Liver (tissue), 9 donors: ENCODE results near the gene GALNT17. TPM values are rescaled to one million over a fixed set of nuclear protein-coding genes. Genes with fewer than 3 reads are reported as not detected.

Source experiments
- DNase-seq: peaks from one replicate; pipeline ENCODE4 v3.0.0-alpha.2; 2017; ENCODE audit warnings: low spot score
- H3K27ac ChIP-seq, 2 donors: one replicate each; pipeline ENCODE4 v1.7.0; 2013; ENCODE audit warnings: inconsistent platforms in 2 of 2, low read length in 2 of 2, control low read depth in 1 of 2, low read depth in 1 of 2, mild to moderate bottlenecking in 1 of 2
- H3K27me3 ChIP-seq, 4 donors: one replicate each; pipeline versions ENCODE4 v1.6.1 to v1.7.0; 2013; ENCODE audit warnings: low read length in 3 of 4, inconsistent platforms in 1 of 4, mild to moderate bottlenecking in 1 of 4, moderate library complexity in 1 of 4; ENCODE audit not compliant: control insufficient read depth in 4 of 4, insufficient read depth in 4 of 4
- H3K36me3 ChIP-seq, 4 donors: one replicate each; pipeline versions ENCODE4 v1.6.1 to v1.7.0; 2013; ENCODE audit warnings: low read length in 3 of 4, mild to moderate bottlenecking in 3 of 4, low read depth in 1 of 4, moderate library complexity in 1 of 4; ENCODE audit not compliant: control insufficient read depth in 4 of 4, insufficient read depth in 3 of 4
- H3K4me1 ChIP-seq, 4 donors: one replicate each; pipeline versions ENCODE4 v1.6.1 to v1.7.0; 2013; ENCODE audit warnings: low read length in 3 of 4, mild to moderate bottlenecking in 3 of 4, moderate library complexity in 1 of 4; ENCODE audit not compliant: control insufficient read depth in 4 of 4, insufficient read depth in 4 of 4
- H3K4me3 ChIP-seq, 3 donors: one replicate each; pipeline versions ENCODE4 v1.6.1 to v1.7.0; 2013; ENCODE audit warnings: low read length in 3 of 3, control low read depth in 1 of 3, low read depth in 1 of 3, mild to moderate bottlenecking in 1 of 3
- H3K9ac ChIP-seq, 2 donors: one replicate each; pipeline ENCODE4 v1.7.0; 2013; ENCODE audit warnings: low read length in 2 of 2, mild to moderate bottlenecking in 2 of 2, moderate library complexity in 2 of 2, control low read depth in 1 of 2, low read depth in 1 of 2
- H3K9me3 ChIP-seq, 4 donors: one replicate each; pipeline versions ENCODE4 v1.6.1 to v1.7.0; 2013; ENCODE audit warnings: low read length in 3 of 4; ENCODE audit not compliant: control insufficient read depth in 4 of 4
- EGR1 ChIP-seq, 2 donors: IDR thresholded peaks; 2 replicates each; pipeline ENCODE4 v1.6.1; 2016 to 2018; ENCODE audit warnings: antibody characterized with exemption in 2 of 2, low read depth in 2 of 2
- FOXA1 ChIP-seq: IDR thresholded peaks from 2 replicates; pipeline ENCODE4 v1.6.1; 2016; ENCODE audit warnings: antibody characterized with exemption
- FOXA2 ChIP-seq: IDR thresholded peaks from 2 replicates; pipeline ENCODE4 v1.6.1; 2016; ENCODE audit warnings: antibody characterized with exemption
- GABPA ChIP-seq, 2 donors: IDR thresholded peaks in 1 of 2; conservative IDR thresholded peaks in 1 of 2; 2 replicates each; pipeline ENCODE4 v1.6.1; 2016; ENCODE audit warnings: antibody characterized with exemption in 2 of 2, mild to moderate bottlenecking in 1 of 2, moderate library complexity in 1 of 2
- HNF4A ChIP-seq, 2 donors: conservative IDR thresholded peaks; 2 replicates each; pipeline ENCODE4 v1.6.1; 2016; ENCODE audit warnings: antibody characterized with exemption in 2 of 2, mild to moderate bottlenecking in 2 of 2
- HNF4G ChIP-seq: IDR thresholded peaks from 2 replicates; pipeline ENCODE4 v1.6.1; 2016; ENCODE audit warnings: antibody characterized with exemption
- JUND ChIP-seq, 2 donors: IDR thresholded peaks; 2 replicates each; pipeline ENCODE4 v1.6.1; 2016; ENCODE audit warnings: antibody characterized with exemption in 2 of 2
- MAX ChIP-seq: IDR thresholded peaks from 2 replicates; pipeline ENCODE4 v1.6.1; 2016; ENCODE audit warnings: antibody characterized with exemption
- NR2F2 ChIP-seq: IDR thresholded peaks from 2 replicates; pipeline ENCODE4 v1.6.1; 2016; ENCODE audit warnings: antibody characterized with exemption
- RAD21 ChIP-seq, 2 donors: IDR thresholded peaks; 2 replicates each; pipeline ENCODE4 v1.6.1; 2016; ENCODE audit warnings: antibody characterized with exemption in 2 of 2, mild to moderate bottlenecking in 2 of 2
- RXRA ChIP-seq, 2 donors: IDR thresholded peaks; 2 replicates each; pipeline ENCODE4 v1.6.1; 2017 to 2018; ENCODE audit warnings: antibody characterized with exemption in 2 of 2, mild to moderate bottlenecking in 1 of 2
- SP1 ChIP-seq: IDR thresholded peaks from 2 replicates; pipeline ENCODE4 v1.6.1; 2018; ENCODE audit warnings: antibody characterized with exemption, mild to moderate bottlenecking
- TAF1 ChIP-seq: conservative IDR thresholded peaks from 2 replicates; pipeline ENCODE4 v1.6.1; 2016; ENCODE audit warnings: antibody characterized with exemption, mild to moderate bottlenecking
- YY1 ChIP-seq: IDR thresholded peaks from 2 replicates; pipeline ENCODE4 v1.6.1; 2016; ENCODE audit warnings: antibody characterized with exemption, mild to moderate bottlenecking
- WGBS: extraction: QIAGEN DNeasy Blood & Tissue Kit; methylation state at CpG from one replicate; pipeline ENCODE4 v1.1.7; 2013; 5-methylcytosine and 5-hydroxymethylcytosine counted together
- polyA plus RNA-seq, 2 donors: library from polyadenylated mRNA; stranded (reverse) in 1 of 2; unstranded in 1 of 2; fragments of 200-250 nt in 1 of 2; fragments of >200 nt in 1 of 2; fragmentation: Nextera tagmentation in 1 of 2; extraction: Ambion mirVana in 1 of 2; gene quantifications; one replicate each; pipeline versions ENCODE4 v1.2.1 to v1.2.3, GENCODE V29; 2013 to 2015
- total RNA-seq, 2 donors: library from RNA; depleted of rRNA; stranded (reverse); fragments of >200 nt; gene quantifications; one replicate each; pipeline ENCODE4 v1.2.3, GENCODE V29; 2014
- TF ChIP-seq, protein P1 (sequence below): fragments of 150-350 bp; IDR thresholded peaks from 2 replicates; pipeline ENCODE4 v1.5.1; 2017; ENCODE audit warnings: improper control_type of control experiment, low read depth, low read length; ENCODE audit not compliant: missing input control
- TF ChIP-seq, protein P2 (sequence below): IDR thresholded peaks from 2 replicates; pipeline ENCODE4 v1.6.1; 2016; ENCODE audit warnings: antibody characterized with exemption
- TF ChIP-seq, protein P3 (sequence below): IDR thresholded peaks from 2 replicates; pipeline ENCODE4 v1.6.1; 2016; ENCODE audit warnings: antibody characterized with exemption, mild to moderate bottlenecking
- TF ChIP-seq, protein P4 (sequence below): IDR thresholded peaks from 2 replicates; pipeline ENCODE4 v1.6.1; 2016; ENCODE audit warnings: antibody characterized with exemption
- donor health status: healthy.
- donor health status: healthy.
- donor health status: healthy.
- donor health status: healthy.
- donor health status: healthy.

GALNT17 gene
- total and polyA plus RNA-seq, 4 donors, result 0.10 to 0.42 (median 0.37) TPM; not detected in 1

- H3K27me3 ChIP-seq, result no peaks in the 10 kb centered on the region
- H3K9me3 ChIP-seq, result peaks cover 0 to 3% (median 0%) of the 10 kb centered on the region in 4 donors
- TF ChIP-seq MAX (no peak), RAD21 (IDR thresholded peaks at IDR 0.05) (no peak), TAF1 (no peak), RXRA (IDR thresholded peaks at IDR 0.05) (no peak), FOXA2 (no peak), GABPA (IDR thresholded peaks at IDR 0.05 in 1 of 2, conservative IDR thresholded peaks at IDR 0.05 in 1 of 2) (no peak), FOXA1 (no peak), HNF4G (no peak), NR2F2 (no peak), HNF4A (conservative IDR thresholded peaks at IDR 0.05) (no peak), SP1 (no peak), JUND (IDR thresholded peaks at IDR 0.05) (no peak), YY1 (no peak), EGR1 (IDR thresholded peaks at IDR 0.05; ENCODE audit: low read depth in 2 of 2) (no peak)
- TF ChIP-seq, protein P1, sequence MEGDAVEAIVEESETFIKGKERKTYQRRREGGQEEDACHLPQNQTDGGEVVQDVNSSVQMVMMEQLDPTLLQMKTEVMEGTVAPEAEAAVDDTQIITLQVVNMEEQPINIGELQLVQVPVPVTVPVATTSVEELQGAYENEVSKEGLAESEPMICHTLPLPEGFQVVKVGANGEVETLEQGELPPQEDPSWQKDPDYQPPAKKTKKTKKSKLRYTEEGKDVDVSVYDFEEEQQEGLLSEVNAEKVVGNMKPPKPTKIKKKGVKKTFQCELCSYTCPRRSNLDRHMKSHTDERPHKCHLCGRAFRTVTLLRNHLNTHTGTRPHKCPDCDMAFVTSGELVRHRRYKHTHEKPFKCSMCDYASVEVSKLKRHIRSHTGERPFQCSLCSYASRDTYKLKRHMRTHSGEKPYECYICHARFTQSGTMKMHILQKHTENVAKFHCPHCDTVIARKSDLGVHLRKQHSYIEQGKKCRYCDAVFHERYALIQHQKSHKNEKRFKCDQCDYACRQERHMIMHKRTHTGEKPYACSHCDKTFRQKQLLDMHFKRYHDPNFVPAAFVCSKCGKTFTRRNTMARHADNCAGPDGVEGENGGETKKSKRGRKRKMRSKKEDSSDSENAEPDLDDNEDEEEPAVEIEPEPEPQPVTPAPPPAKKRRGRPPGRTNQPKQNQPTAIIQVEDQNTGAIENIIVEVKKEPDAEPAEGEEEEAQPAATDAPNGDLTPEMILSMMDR, result no peak
- TF ChIP-seq, protein P2, sequence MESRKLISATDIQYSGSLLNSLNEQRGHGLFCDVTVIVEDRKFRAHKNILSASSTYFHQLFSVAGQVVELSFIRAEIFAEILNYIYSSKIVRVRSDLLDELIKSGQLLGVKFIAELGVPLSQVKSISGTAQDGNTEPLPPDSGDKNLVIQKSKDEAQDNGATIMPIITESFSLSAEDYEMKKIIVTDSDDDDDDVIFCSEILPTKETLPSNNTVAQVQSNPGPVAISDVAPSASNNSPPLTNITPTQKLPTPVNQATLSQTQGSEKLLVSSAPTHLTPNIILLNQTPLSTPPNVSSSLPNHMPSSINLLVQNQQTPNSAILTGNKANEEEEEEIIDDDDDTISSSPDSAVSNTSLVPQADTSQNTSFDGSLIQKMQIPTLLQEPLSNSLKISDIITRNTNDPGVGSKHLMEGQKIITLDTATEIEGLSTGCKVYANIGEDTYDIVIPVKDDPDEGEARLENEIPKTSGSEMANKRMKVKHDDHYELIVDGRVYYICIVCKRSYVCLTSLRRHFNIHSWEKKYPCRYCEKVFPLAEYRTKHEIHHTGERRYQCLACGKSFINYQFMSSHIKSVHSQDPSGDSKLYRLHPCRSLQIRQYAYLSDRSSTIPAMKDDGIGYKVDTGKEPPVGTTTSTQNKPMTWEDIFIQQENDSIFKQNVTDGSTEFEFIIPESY, result no peak
- TF ChIP-seq, protein P3, sequence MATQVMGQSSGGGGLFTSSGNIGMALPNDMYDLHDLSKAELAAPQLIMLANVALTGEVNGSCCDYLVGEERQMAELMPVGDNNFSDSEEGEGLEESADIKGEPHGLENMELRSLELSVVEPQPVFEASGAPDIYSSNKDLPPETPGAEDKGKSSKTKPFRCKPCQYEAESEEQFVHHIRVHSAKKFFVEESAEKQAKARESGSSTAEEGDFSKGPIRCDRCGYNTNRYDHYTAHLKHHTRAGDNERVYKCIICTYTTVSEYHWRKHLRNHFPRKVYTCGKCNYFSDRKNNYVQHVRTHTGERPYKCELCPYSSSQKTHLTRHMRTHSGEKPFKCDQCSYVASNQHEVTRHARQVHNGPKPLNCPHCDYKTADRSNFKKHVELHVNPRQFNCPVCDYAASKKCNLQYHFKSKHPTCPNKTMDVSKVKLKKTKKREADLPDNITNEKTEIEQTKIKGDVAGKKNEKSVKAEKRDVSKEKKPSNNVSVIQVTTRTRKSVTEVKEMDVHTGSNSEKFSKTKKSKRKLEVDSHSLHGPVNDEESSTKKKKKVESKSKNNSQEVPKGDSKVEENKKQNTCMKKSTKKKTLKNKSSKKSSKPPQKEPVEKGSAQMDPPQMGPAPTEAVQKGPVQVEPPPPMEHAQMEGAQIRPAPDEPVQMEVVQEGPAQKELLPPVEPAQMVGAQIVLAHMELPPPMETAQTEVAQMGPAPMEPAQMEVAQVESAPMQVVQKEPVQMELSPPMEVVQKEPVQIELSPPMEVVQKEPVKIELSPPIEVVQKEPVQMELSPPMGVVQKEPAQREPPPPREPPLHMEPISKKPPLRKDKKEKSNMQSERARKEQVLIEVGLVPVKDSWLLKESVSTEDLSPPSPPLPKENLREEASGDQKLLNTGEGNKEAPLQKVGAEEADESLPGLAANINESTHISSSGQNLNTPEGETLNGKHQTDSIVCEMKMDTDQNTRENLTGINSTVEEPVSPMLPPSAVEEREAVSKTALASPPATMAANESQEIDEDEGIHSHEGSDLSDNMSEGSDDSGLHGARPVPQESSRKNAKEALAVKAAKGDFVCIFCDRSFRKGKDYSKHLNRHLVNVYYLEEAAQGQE, result no peak
- TF ChIP-seq, protein P4, sequence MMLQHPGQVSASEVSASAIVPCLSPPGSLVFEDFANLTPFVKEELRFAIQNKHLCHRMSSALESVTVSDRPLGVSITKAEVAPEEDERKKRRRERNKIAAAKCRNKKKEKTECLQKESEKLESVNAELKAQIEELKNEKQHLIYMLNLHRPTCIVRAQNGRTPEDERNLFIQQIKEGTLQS, result no peak
- WGBS, result 73% methylated on average over 7 of the region's 7 CpGs
- no peaks in the 10 kb centered on the region for H3K36me3 ChIP-seq
- H3K27ac ChIP-seq, result no peak overlapping the region
- no peaks in the 10 kb centered on the region for H3K4me1 ChIP-seq
- DNase-seq, result no peak
- H3K4me3 ChIP-seq, result no peak overlapping the region
- no peak overlapping the region for H3K9ac ChIP-seq
These were observed 106.8 kb downstream of the GALNT17 start for GRCh38 chr7:71238581-71239295.
